ENCODE measurements around the gene TAX1BP3. TPM values are rescaled to one million over a fixed set of nuclear protein-coding genes. Genes with fewer than 3 reads are reported as not detected.
A peak's percentile ranks its signal among the peaks of the same experiment; 100 is the strongest.

TAX1BP3 gene
- total and polyA plus RNA-seq, 12 donors: 32.1 to 311 (median 158) TPM

DNA sequence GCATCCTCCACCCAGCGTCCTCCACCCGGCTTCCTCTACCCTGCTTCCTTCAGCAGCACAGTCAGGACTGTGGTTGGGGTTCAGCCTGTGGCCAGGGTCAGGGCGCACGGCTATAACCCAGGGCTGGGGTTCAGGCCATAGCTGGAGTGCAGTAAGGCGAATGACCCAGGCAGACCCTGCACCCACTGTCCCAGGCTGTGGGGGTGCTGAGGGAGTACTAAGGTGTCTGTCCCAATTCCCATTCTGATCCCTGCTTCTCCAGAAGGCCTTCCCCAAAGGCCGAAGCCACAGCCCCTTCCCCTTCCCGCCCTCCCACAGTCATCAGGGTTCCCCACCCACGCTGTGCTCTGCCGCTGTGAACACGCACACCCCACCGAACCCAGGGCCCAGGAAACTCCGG is 12.7 kb upstream of the TAX1BP3 start:
- no peak for TF ChIP-seq CTCF (IDR thresholded peaks at IDR 0.05)
- H3K4me3 ChIP-seq: no peak overlapping the region
- DNase-seq: peak in 1 of 7 donors; percentile 12
- peaks cover 4 to 7% of the 10 kb centered on the region in 2 donors for H3K4me1 ChIP-seq (replicated peaks in 1 of 2)
- H3K27me3 ChIP-seq: peaks cover 4% of the 10 kb centered on the region
- 75 to 88% (median 79%) methylated on average over 9 to 12 of the region's 12 CpGs for WGBS, 4 donors
- H3K27ac ChIP-seq: no peak overlapping the region
- no peaks in the 10 kb centered on the region for H3K36me3 ChIP-seq (replicated peaks in 1 of 2)
- no peaks in the 10 kb centered on the region for H3K9me3 ChIP-seq (replicated peaks in 1 of 3)
- intact Hi-C loops (cut with DNase I): no loop called here

DNA sequence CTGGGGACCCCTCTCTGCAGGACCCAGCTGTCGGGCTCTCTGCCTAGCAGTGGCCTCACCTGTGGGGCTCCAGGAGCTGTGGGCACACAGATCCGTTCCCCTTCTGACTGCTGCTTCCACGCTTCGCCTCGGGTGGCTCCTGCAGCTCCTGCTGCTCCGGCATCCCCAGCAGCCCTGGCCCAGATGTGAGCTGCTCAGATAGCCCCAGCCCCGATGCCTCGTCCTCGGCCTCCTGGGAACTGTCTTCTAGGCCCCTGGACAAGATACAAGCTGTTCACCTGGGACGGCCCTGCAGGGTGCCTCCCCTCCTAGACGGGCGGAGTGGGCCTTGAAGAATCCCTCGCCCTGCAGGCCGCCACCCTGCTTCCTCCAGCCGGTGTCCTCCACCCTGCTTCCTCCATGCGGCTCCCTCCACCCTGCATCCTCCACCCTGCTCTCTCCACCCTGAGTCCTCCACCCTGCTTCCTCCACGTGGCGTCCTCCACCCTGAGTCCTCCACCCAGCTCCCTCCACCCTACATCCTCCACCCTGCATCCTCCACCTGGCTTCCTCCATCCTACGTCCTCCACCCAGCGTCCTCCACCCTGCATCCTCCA is 11.3 kb upstream of the TAX1BP3 start:
- no peak overlapping the region for H3K4me3 ChIP-seq
- peaks cover 4 to 7% of the 10 kb centered on the region in 2 donors for H3K4me1 ChIP-seq (replicated peaks in 1 of 2)
- 68 to 75% (median 69%) methylated on average over 5 to 20 of the region's 20 CpGs for WGBS, 4 donors
- no peaks in the 10 kb centered on the region for H3K36me3 ChIP-seq (replicated peaks in 1 of 2)
- intact Hi-C loops (cut with DNase I): no loop called here
- TF ChIP-seq CTCF (IDR thresholded peaks at IDR 0.05): no peak
- TF ChIP-seq POLR2A (IDR thresholded peaks at IDR 0.05): no peak
- H3K27ac ChIP-seq: no peak overlapping the region
- no peak for DNase-seq
- H3K9me3 ChIP-seq (replicated peaks in 1 of 3): no peaks in the 10 kb centered on the region
- peaks cover 4% of the 10 kb centered on the region for H3K27me3 ChIP-seq

GRCh38 chr17:3678821-3679530 is 10.6 kb upstream of the TAX1BP3 start:
- Histone ChIP-seq H3K36me3 (replicated peaks in 1 of 2) (no peaks in the 10 kb centered on the region), H3K27me3 (peaks cover 4% of the 10 kb centered on the region), H3K4me1 (replicated peaks in 1 of 2) (peaks cover 4 to 7% of the 10 kb centered on the region in 2 donors), H3K9me3 (replicated peaks in 1 of 3) (no peaks in the 10 kb centered on the region), H3K4me3 (no peak overlapping the region), H3K27ac (no peak overlapping the region)
- TF ChIP-seq CTCF (IDR thresholded peaks at IDR 0.05) (no peak), POLR2A (IDR thresholded peaks at IDR 0.05) (no peak)
- 69 to 78% (median 75%) methylated on average over 8 to 27 of the region's 27 CpGs for WGBS, 4 donors
- intact Hi-C loops (cut with DNase I): no loop called here
- DNase-seq: no peak

DNA sequence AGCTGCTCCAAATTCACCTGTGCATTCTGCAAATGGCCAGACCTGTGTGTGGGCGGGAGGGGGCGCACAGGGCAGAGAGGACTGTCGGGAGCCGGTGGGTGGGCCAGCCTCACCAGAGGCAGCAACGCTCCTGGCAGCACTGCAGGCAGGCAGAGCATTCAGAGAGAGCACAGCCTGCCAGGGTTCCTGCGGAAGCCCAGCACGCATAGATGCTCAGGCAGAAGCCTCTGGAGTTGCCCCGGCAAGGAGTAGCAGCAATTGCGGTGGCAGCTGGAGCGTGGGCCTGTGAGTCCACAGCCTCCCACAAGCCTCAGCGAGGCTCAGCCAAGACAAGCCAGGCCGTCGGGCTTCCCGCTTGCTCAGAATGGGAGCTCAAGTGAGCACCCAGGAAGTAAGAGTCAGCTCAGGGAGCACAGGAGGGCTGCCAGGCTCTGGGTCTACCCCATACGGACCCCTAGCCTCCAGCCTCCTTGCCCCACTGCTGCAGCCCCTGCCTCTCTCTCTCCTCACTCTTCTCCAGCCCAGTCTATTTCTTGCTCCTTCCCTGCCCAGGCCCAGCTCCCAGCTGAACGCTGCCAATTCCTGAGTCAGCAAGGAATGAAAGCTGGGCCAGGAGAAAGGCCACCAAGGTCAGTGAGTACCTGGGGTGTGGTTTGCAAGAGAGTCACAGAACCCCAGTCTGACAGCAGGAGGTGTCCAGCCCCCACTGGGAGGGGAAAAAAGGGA is 9.9 kb upstream of the TAX1BP3 start:
- H3K27me3 ChIP-seq: peaks cover 2% of the 10 kb centered on the region
- no peaks in the 10 kb centered on the region for H3K9me3 ChIP-seq (replicated peaks in 1 of 3)
- H3K4me1 ChIP-seq (replicated peaks in 1 of 2): peaks cover 4 to 7% of the 10 kb centered on the region in 2 donors
- intact Hi-C loops (cut with DNase I): no loop called here
- peak overlapping the region in 1 of 5 donors; percentile 45 for H3K27ac ChIP-seq
- WGBS, 4 donors: 36 to 55% (median 53%) methylated on average over 4 to 16 of the region's 16 CpGs
- H3K4me3 ChIP-seq: no peak overlapping the region
- H3K36me3 ChIP-seq (replicated peaks in 1 of 2): no peaks in the 10 kb centered on the region
- DNase-seq: peak in 6 of 7 donors; percentile 71 to 77 (median 75)
- TF ChIP-seq CTCF (IDR thresholded peaks at IDR 0.05) (no peak), POLR2A (IDR thresholded peaks at IDR 0.05) (no peak)

Data from adrenal gland (tissue), 12 donors.